Natural killer cell (primary cell): ENCODE data around the gene MYH14. TPM values are rescaled to one million over a fixed set of nuclear protein-coding genes. Genes with fewer than 3 reads are reported as not detected.

Experiments
- ATAC-seq, 3 donors: fragments of 150-1000 bp in 2 of 3; fragments of 200-7000 bp in 1 of 3; cut with Tn5 transposase; 1 replicate in 1 of 3; 2 replicates in 2 of 3; pipeline ENCODE4 v1.10.0; 2021; ENCODE audit warnings: mild to moderate bottlenecking in 2 of 3, moderate library complexity in 2 of 3
- DNase-seq, 2 donors: peaks; one replicate each; pipeline versions ENCODE4 v3.0.0 to v3.0.0-alpha.2; 2013 to 2021; ENCODE audit warnings: mixed read lengths in 1 of 2
- H3K27ac ChIP-seq: one replicate; pipeline ENCODE4 v1.5.1; 2013; ENCODE audit warnings: mild to moderate bottlenecking, low read length
- H3K27me3 ChIP-seq: one replicate; pipeline ENCODE4 v1.6.1; 2013; ENCODE audit warnings: low read length; ENCODE audit not compliant: control insufficient read depth, insufficient read depth
- H3K36me3 ChIP-seq: one replicate; pipeline ENCODE4 v1.6.1; 2013; ENCODE audit warnings: low read length; ENCODE audit not compliant: control insufficient read depth, insufficient read depth
- H3K4me1 ChIP-seq: one replicate; pipeline ENCODE4 v1.6.1; 2013; ENCODE audit warnings: low read length; ENCODE audit not compliant: control insufficient read depth, insufficient read depth
- H3K4me3 ChIP-seq: one replicate; pipeline ENCODE4 v1.5.1; 2013; ENCODE audit warnings: low read length
- H3K9me3 ChIP-seq: one replicate; pipeline ENCODE4 v1.6.1; 2013; ENCODE audit warnings: low read length; ENCODE audit not compliant: control insufficient read depth, insufficient read depth
- H3K27ac Mint-ChIP-seq, 2 donors: one replicate each; pipeline ENCODE4 v1.8.0; 2022; ENCODE audit warnings: mild to moderate bottlenecking in 2 of 2, mixed read lengths in 2 of 2, moderate library complexity in 1 of 2
- H3K27me3 Mint-ChIP-seq, 2 donors: one replicate each; pipeline ENCODE4 v1.8.0; 2022; ENCODE audit warnings: low read depth in 2 of 2, mixed read lengths in 2 of 2
- H3K36me3 Mint-ChIP-seq: one replicate; pipeline ENCODE4 v1.8.0; 2022; ENCODE audit warnings: mixed read lengths
- H3K4me1 Mint-ChIP-seq, 2 donors: one replicate each; pipeline ENCODE4 v1.8.0; 2022; ENCODE audit warnings: mixed read lengths in 2 of 2
- H3K4me3 Mint-ChIP-seq: one replicate; pipeline ENCODE4 v1.8.0; 2022; ENCODE audit warnings: mild to moderate bottlenecking, moderate library complexity, mixed read lengths
- H3K9me3 Mint-ChIP-seq, 2 donors: one replicate each; pipeline ENCODE4 v1.8.0; 2022; ENCODE audit warnings: mixed read lengths in 2 of 2
- CTCF ChIP-seq: fragments of 200-600 bp; IDR thresholded peaks from one replicate; pipeline ENCODE4 v1.8.0; 2022; ENCODE audit warnings: antibody characterized with exemption
- WGBS: methylation state at CpG from one replicate; pipeline ENCODE4 v1.1.7; 2013; ENCODE audit warnings: missing lambda C conversion rate; ENCODE audit not compliant: insufficient coverage; 5-methylcytosine and 5-hydroxymethylcytosine counted together
- intact Hi-C: fragments of 100-400 bp; cut with micrococcal nuclease; formaldehyde crosslinking; loops from one replicate; pipeline ENCODE4 v1.14.2; 2022
- total RNA-seq, 4 donors: library from RNA; stranded (reverse); fragments of 120-200 nt in 1 of 4; gene quantifications; one replicate each; pipeline versions ENCODE4 v1.2.3 to v1.2.4, GENCODE V29; 2013 to 2022

The MYH14 gene
- total RNA-seq, 3 donors from 2014 or later (not counting 1 experiment from before 2014, with no cell fraction given) = not detected

DNA sequence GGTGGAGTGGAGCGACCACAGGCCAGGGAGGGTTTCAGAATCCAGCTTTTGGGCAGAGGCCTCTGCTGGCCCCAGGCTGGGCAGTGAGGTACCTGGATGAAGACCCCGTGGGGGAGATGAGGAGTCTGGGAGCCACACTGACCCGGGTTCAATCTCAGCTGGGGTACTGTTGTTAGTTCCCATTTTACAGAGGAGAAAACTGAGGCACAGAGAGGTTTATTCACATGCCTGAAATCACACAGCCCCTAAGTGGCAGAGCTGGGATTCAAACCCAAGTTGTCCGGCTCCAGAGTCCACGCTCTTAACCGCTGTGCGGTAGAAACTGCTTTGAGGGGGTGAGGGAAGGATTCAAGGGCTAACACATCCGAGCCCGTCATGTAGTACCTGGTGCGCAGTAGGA is 45.0 kb downstream of the MYH14 start:
- Mint-ChIP-seq H3K27ac (no peak overlapping the region), H3K27me3 (peaks cover 0 to 8% of the 10 kb centered on the region in 2 donors), H3K4me1 (no peaks in the 10 kb centered on the region), H3K4me3 (no peak overlapping the region), H3K9me3 (peaks cover 0 to 3% of the 10 kb centered on the region in 2 donors), H3K36me3 (peaks cover 6% of the 10 kb centered on the region)
- no peak overlapping the region for H3K27ac ChIP-seq
- no peaks in the 10 kb centered on the region for H3K36me3 ChIP-seq
- intact Hi-C loops = no loop called here
- DNase-seq (no peak), ATAC-seq (no peak)
- no peaks in the 10 kb centered on the region for H3K4me1 ChIP-seq
- H3K27me3 ChIP-seq = no peaks in the 10 kb centered on the region
- H3K4me3 ChIP-seq = no peak overlapping the region
- peaks cover 11% of the 10 kb centered on the region for H3K9me3 ChIP-seq
- TF ChIP-seq CTCF = no peak
- 89% methylated on average over 10 of the region's 10 CpGs for WGBS

- Histone ChIP-seq H3K4me1 (no peaks in the 10 kb centered on the region), H3K27ac (no peak overlapping the region), H3K36me3 (no peaks in the 10 kb centered on the region), H3K4me3 (no peak overlapping the region), H3K27me3 (no peaks in the 10 kb centered on the region), H3K9me3 (peaks cover 15% of the 10 kb centered on the region)
- H3K27me3 Mint-ChIP-seq = peaks cover 0 to 8% of the 10 kb centered on the region in 2 donors
- ATAC-seq = no peak
- H3K27ac Mint-ChIP-seq = no peak overlapping the region
- H3K4me1 Mint-ChIP-seq = no peaks in the 10 kb centered on the region
- WGBS = 89% methylated on average over 19 of the region's 19 CpGs
- H3K4me3 Mint-ChIP-seq = no peak overlapping the region
- H3K36me3 Mint-ChIP-seq = peaks cover 6% of the 10 kb centered on the region
- intact Hi-C loops = no loop called here
- DNase-seq = no peak
- H3K9me3 Mint-ChIP-seq = peaks cover 0 to 3% of the 10 kb centered on the region in 2 donors
- TF ChIP-seq CTCF = no peak
Observed at GRCh38 chr19:50248826-50249225, 45.4 kb downstream of the MYH14 start.

- no peak for TF ChIP-seq CTCF
- Histone ChIP-seq H3K36me3 (no peaks in the 10 kb centered on the region), H3K4me3 (no peak overlapping the region), H3K9me3 (peaks cover 15% of the 10 kb centered on the region), H3K4me1 (no peaks in the 10 kb centered on the region), H3K27ac (no peak overlapping the region), H3K27me3 (no peaks in the 10 kb centered on the region)
- no peak for DNase-seq
- Mint-ChIP-seq H3K27me3 (peaks cover 0 to 10% of the 10 kb centered on the region in 2 donors), H3K9me3 (peaks cover 2 to 3% of the 10 kb centered on the region in 2 donors), H3K4me1 (no peaks in the 10 kb centered on the region), H3K27ac (no peak overlapping the region), H3K4me3 (no peak overlapping the region), H3K36me3 (peaks cover 6% of the 10 kb centered on the region)
- no peak for ATAC-seq
- intact Hi-C loops = no loop called here
- 73% methylated on average over 16 of the region's 16 CpGs for WGBS
Observed at GRCh38 chr19:50249636-50250035, 46.2 kb downstream of the MYH14 start.

GRCh38 chr19:50250450-50251136 is 47.2 kb downstream of the MYH14 start:
- Mint-ChIP-seq H3K27me3 (peaks cover 0 to 12% of the 10 kb centered on the region in 2 donors), H3K36me3 (peaks cover 6% of the 10 kb centered on the region), H3K27ac (no peak overlapping the region), H3K4me1 (no peaks in the 10 kb centered on the region), H3K9me3 (peaks cover 3 to 5% of the 10 kb centered on the region in 2 donors), H3K4me3 (no peak overlapping the region)
- DNase-seq (no peak), ATAC-seq (no peak)
- Histone ChIP-seq H3K27ac (no peak overlapping the region), H3K36me3 (no peaks in the 10 kb centered on the region), H3K4me3 (no peak overlapping the region), H3K9me3 (peaks cover 15% of the 10 kb centered on the region), H3K4me1 (no peaks in the 10 kb centered on the region), H3K27me3 (no peaks in the 10 kb centered on the region)
- 91% methylated on average over 15 of the region's 15 CpGs for WGBS
- intact Hi-C loops = no loop called here
- TF ChIP-seq CTCF = no peak
